ENCODE data around the gene TNNI3. TPM values are rescaled to one million over a fixed set of nuclear protein-coding genes. Genes with fewer than 3 reads are reported as not detected.
"Not testable (repeated sequence)": the region's sequence is repeated elsewhere in the genome, so short reads cannot be mapped to it uniquely, and the experiment has no call there.

The TNNI3 gene
- 0.41 TPM for total RNA-seq

DNA sequence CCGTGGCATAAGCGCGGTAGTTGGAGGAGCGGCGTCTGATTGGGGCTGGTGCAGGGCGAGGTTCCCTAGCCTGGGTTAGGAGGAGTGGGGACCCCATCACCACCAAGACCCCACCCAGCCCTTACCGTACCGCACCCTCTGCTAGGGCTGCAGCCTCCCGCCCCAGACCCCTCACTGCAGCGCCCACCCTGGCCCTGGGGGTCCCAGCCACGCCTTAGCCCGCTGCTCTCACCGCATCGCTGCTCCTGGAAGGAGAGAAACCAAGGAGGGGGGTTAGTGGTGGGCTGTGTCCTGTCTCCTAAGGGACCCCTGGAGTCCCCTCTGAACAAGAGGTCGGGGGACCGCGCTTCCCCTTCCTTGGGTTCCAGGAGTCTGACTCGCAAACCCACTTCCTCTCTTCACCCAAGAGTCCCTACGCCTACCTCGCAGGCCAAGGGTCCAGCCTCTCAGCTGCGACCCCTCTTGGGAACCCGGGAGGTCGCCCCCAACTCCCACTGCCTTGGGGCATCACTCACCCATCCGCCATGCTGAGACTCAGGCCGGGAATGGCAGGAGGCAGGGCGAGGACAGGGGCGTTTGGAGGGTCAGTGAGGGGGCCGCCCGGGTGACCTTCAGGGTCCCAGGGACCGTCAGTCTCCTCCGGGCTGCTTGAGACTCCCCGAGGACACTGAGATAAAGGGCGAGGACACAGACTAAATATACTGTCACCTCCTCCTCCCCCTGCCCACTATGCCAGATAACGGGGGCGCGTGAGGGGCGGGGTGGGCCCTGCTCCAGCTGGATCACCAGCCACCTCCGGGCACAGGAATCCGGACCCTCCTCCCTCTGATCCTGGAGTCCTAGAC, at the start of gene TNNI3:
Gene TNNI3 (minus strand): TSS at position 669 of the 845 bp plus-strand sequence. CDS start 143 bp downstream, at position 526.
- FAIRE-seq (no peak), DNase-seq (ENCODE audit: low spot score in 2 of 2) (no peak)

DNA sequence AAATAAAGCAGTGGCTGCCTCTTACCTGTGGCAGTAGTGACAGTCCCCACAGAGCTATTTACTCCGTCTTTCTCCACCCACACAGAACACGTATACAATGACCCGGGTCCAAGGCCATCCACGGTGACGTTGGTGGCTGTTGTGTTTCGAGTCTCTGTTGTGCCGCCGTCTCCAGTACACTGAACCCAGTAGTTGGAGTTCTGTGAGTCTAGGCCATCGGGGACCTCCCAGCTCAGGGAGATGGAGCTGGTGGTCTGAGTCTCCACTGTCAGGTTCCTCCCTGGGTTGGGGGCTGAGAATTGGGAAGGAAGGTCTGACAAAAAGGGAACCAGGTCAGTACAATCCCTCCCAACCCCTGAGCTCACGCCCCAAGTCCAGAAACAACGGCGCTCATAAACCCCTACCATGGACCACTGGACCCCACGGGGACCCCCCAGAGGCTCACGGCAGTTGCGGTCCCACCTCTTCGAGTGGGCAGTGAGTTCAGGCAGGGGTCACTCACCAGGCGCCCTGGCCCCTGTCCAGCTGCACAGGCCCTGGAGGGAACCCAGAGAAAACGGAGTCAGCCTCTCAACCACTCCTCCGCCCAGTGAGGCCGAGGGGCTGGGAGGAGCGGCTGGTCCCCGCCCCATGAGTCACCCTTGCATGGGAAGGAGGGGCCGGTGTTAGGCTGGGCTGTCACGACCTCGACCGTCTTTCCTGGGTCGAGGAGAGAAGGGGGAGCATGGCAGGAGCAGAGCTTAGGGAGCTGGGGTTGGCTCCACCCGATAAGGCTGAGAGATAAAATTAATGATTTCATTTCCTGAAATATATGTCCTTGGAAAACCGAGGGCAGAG, 49.4 kb upstream of the TNNI3 start:
- peak; percentile 58 to 77 for DNase-seq (ENCODE audit: low spot score in 2 of 2)
- no peak for FAIRE-seq

DNA sequence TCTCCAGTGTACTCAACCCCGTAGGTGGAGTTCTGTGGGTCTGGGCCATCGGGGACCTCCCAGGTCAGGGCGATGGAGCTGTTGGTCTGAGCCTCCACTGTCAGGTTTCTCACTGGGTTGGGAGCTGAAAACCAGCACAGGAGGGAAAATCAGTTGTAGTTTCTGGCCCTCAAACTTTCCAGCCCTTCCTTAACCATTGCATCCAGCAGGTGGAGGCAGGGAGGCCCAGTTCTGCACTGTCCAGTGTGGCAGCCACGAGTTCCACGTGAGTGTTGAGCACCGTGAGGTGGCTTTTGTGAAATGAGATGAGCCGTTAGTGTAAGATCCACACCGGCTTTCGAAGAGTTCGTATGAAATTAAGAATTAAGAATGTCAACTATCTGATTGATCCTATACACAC, 44.7 kb upstream of the TNNI3 start:
- not testable (repeated sequence) for FAIRE-seq; DNase-seq (ENCODE audit: low spot score in 2 of 2)

DNA sequence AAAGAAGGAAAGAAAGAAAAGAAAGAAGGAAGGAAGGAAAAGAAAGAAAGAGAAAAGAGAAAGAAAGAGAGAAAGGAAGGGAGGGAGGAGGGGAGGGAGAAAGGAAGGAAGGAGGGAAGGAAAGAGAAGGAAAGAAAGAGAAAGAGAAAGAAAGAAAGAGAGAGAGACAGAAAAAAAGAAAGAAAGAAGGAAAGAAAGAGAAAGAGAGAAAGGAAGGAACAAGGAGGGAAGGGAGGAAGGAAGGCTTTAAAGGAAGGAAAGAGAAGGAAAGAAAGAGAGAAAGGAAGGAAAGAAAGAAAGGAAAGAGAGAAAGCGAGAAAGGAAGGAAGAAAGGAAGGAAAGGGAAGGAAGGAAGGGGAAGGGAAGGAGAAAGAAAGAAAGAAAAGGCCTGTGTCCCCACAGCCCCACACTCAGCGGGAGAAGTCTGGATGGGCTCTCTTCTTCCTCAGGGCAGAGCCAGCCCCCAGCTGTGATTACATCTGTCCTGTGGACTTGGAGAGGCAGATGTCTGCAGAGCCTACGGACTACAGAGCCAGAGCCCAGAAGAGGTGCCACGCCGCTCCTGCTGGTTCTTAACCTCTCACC, 42.2 kb upstream of the TNNI3 start:
- DNase-seq (ENCODE audit: low spot score in 2 of 2) = no peak
- no peak for FAIRE-seq

DNA sequence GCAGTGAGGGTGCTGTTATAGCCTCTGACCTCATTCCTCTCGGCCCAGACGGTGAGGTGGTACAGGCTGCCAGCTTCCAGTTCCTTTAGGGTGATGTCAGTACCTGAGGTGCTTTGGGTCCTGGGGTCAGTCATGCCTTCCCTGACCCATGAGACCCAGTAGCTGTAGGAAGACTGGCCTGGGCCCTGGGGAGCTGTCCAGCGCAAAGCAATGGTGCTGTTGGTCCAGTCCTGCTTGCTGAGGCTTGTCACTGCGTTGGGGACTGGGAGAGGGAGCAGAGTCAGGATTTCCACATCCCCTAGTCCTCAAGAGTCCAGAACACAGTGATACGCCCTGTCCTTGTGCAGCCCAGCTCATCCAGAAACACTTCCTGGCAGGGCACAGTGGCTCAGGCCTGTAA, 41.1 kb upstream of the TNNI3 start:
- DNase-seq (ENCODE audit: low spot score in 2 of 2) (no peak), FAIRE-seq (no peak)

DNA sequence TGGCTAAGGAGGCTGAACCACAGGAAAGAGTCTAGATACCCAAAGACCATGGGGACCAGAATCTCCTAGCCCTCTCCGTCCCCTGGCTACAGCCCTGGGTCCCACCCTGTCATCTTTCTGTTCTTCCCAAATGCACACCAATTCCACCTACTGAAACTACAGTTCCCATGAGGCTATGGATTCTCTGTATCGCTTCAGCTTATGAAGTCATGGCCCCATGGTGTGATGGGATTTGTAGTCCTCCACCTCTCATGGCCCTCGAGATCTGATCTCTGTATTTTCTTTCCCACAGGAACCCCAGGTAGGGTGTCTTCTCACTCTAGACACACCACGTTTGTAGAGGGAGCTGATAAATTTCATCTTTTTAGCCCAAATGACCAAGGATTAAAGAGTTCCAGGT, 40.0 kb upstream of the TNNI3 start:
- FAIRE-seq (no peak), DNase-seq (ENCODE audit: low spot score in 2 of 2) (no peak)

DNA sequence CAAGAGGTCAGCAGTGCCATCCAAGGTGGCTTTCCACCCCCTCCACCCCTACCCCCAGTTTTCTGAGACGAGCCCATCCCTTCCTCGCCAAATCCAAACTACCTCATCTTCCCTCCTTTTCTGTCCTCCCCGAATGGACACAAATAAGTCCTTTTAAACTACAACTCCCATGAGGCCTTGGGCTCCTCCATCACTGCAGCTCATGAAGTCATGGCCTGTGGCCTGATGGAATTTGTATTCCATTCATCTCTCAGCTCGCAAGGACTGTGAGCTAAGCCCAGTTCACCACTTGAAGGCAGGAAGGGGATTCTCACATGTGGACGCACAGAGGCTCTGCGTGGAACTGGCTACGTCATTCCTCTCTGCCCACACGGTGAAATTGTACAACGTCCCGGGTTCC, 39.3 kb upstream of the TNNI3 start:
- no peak for FAIRE-seq

DNA sequence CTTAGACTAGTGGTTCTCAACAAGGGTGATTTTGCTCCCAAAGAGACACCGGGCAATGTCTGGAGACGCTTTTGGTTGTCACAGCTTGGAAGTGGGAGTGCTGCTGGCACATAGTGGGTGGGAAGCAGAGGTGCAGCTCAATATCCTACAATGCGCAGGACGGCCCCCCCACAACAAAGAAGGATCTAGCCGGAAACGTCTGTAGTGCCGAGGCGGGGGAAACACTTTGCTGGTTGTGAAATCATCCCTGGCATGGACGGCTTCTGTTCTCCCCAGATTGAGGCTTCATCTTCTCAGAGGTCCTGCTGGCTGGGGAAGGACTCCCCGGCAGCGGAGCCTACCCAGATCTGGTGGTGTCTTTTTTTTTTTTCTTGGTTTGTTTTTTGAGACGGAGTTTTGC, 35.9 kb upstream of the TNNI3 start:
- DNase-seq (ENCODE audit: low spot score in 2 of 2) = no peak
- FAIRE-seq = no peak

More for the DNA sequence above, 39.3 kb upstream of the TNNI3 start:
- DNase-seq (ENCODE audit: low spot score in 2 of 2) = no peak

DNA sequence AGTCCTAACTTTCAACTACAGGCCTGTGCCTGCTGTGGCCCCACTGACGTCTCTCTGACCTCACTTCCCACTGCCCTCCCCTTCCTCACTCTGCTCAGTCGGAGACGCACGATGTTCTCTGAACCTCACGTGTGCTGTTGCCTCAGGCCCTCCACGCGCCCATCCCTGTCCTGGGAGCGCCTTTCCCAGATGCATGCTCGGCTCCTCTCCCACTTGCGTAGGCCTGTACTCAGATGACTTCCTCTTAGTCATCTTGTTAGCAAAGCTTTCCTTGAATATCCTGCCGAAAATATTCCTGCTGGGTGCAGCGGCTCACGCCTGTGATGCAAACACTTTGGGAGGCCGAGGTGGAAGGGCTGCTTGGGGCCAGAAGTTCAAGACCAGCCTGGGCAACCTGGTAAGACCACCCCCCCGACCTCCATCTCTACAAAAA, 31.9 kb upstream of the TNNI3 start:
- peak in 1 of 2 donors; percentile 51 for DNase-seq (ENCODE audit: low spot score in 2 of 2)
- FAIRE-seq = no peak

DNA sequence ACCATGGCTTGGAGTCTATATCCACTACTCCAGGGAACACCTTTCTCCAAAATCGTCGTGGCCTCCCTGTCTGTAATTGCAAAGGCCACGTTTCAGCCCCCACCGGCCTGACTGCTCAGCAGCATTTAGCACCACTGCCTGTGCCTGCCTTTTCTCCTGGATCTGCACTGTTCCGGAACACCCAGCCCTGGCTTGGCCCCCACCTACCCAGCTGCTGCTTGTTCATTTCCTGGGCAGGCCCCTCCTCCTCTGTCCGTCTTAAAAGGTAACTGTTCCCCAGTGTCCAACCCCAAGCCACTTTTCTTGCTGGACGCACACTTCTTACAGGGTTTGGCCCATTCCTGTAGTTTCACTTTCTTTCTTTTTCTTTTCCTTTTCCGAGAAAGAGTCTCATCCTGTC, 31.1 kb upstream of the TNNI3 start:
- FAIRE-seq = no peak
- DNase-seq (ENCODE audit: low spot score in 2 of 2) = no peak

DNA sequence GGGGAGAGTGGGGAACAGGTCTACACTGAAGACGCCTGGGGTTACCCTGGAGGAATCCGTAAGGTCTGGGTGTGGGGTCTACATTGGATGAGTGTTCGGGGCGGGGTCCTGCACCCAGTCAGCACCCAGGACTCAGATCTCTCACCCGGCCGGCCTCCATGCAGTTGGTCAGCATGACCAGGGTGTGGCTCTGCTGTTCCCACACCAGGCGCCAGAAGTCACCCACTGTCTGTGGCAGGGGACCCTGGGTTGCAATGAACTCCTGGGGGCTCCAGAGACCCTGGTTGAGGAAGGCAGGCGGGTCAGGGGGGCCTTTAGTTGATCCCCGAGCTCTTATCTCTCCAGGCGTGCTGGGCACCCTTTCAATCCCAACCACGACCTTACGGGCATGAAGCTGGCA, 28.5 kb upstream of the TNNI3 start:
- FAIRE-seq (no peak), DNase-seq (ENCODE audit: low spot score in 2 of 2) (no peak)

DNA sequence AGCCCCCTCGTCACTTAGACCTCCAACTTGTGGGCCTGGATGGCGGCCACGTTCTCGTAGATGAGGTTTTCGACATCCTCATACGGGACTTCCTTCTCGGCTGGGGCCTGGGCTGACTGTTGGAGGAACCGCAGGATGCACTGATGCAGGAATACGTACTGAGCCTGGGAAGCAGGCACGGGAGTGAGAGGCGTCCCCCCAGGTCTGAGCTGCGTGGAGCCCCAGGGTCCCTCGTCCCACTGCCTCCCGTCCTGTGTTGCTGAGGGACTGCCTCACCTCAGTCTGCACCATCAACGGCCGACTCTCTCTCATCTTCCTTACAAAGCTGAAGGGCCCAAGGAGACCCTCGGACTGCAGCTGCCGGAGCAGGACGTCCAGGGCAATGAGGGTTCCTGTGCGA, 24.2 kb upstream of the TNNI3 start:
- no peak for DNase-seq (ENCODE audit: low spot score in 2 of 2)
- FAIRE-seq = no peak

DNA sequence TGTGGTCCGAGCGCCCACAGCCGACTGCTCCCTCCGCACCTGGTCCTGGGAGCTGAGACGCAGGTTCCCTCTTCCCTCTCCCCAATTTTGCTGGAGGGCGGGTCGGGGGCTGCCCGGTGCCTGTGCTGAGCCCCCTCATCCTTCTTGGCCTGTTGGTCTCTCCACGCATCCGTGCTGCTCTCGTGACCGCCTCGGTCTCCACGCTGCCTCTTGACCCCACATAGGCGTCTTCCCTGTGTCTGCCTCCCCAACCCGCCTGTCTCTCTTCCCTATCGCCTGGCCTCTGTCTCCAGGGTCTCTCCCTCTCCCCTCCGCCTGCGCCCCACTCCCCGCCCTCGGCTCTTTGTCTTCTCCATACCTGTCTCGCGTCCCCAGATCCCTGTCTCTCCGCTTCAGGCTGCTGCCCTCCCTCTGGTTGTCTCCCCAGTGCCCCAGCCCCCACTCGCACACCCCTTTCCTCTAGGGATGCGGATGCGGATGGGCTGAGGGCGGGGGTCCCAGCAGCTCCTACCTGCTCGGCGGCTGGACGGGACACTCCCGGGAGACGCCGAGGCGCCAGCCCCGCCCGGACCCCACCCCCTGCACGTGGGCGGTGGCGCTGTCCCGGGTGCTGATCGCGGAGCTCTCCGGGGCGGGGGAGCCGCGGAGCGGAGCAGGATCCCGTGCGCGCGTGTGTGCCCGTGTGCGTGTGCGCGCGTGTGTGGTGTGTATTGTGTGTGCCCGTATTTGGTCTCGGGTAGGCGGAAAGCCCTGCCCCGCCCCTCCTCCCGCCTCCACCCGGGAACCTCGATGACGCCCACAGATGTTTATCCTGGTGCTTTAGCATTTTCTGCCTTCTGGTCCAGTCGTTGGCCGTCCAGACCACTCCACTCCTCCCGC, 22.3 kb upstream of the TNNI3 start, which contains the start of gene SYT5:
Gene SYT5 (minus strand): TSS at position 684 of the 879 bp plus-strand sequence. CDS start 1,248 bp downstream, outside the sequence.
- no peak for FAIRE-seq
- peak; percentile 75 to 79 for DNase-seq (ENCODE audit: low spot score in 2 of 2)

DNA sequence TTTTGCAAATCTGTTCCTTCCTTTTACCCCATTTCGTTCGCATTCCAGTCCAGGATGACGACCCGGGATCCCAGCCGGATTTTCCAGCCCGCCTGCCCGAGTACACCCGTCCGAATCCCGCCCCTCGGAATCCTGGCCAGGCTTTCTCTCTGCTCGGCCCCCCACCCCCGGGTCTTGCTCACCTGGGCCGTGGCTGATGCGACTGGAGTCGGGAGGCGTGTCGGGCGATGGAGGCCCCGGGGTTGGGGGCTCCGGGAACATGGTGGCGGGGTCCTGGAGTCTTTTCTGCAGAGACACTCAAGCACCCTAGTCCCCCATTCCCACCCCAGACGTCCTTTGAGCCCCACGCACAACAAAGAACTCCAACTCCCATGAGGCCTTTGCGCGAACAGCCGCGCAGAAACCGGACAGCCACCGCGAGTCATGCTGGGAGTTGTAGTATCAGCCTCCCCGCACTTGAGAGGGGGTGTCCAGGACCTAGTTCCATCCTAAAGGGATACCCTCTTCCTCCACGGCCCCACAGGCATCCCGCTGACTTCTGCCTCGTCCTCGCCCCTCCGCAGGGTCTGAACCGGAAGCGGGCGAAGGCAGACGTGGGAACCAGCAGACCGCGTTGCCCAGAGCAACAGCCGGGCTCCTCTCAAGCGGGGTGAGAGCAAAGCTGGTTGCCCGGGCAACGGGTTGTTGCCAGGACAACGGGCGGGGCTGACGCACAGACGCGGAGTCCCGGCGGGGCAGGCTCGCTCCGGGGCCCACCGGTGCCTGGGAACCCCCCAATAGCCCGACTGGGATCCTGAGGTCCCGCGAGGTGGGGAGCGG, 21.5 kb upstream of the TNNI3 start:
- no peak for FAIRE-seq
- DNase-seq (ENCODE audit: low spot score in 2 of 2) = peak; percentile 89 to 91

DNA sequence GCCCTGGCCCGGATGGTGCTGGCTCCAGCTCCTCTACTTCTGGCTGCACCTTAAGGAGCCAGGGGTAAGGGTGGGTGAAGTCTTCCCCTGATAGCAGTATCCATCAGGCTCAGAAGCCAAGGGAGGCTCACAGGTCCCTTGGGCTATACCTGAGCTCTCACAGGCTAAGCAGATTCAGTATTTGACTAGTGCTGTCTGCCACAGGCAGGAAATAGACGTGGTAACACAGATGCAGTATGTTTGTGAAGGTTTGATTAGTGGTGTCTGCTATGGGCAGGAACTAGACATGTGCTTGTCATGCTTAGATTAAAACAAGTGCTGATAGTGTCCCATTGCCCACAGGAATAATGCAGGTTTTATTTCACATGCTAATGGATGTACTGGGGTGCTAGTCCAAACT, 18.5 kb upstream of the TNNI3 start:
- FAIRE-seq = no peak
- no peak for DNase-seq (ENCODE audit: low spot score in 2 of 2)

DNA sequence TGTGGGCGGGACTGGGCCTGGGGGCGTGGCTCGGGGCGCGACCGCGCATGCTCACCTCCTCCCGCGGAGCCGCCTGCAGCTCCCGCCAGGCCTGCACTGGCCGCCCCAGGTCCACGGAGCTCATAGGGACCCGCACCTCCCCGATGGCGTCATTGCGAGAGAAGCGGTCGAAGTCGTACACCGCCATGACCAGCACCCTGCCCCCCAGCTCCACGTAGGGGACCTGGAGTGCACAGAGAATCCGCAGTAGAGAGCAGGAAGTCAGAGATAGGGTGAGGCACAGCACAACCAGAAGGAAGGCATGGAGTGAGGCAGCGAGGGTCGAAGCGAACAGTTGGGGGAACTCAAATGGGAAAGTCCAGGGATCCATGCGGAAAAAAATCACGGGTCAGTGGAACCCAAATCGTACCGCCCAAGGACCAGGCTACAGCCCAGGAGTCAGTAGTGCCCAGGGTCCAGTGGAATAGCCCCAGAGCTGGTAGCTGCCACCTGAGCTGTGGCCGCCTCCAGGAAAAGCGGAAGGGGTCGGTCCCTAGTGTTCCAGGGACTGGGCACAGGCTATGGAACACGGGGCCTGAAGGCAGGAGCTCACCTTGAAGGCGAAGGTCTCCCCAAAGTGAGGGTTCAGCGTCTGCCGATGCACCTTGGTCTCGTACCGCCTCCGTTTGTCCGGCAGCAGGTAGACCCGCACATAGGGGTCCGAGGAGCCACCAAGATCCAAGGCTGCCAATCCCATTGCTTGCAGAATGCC, 17.8 kb upstream of the TNNI3 start:
- DNase-seq (ENCODE audit: low spot score in 2 of 2) (peak in 1 of 2 donors; percentile 42), FAIRE-seq (no peak)

DNA sequence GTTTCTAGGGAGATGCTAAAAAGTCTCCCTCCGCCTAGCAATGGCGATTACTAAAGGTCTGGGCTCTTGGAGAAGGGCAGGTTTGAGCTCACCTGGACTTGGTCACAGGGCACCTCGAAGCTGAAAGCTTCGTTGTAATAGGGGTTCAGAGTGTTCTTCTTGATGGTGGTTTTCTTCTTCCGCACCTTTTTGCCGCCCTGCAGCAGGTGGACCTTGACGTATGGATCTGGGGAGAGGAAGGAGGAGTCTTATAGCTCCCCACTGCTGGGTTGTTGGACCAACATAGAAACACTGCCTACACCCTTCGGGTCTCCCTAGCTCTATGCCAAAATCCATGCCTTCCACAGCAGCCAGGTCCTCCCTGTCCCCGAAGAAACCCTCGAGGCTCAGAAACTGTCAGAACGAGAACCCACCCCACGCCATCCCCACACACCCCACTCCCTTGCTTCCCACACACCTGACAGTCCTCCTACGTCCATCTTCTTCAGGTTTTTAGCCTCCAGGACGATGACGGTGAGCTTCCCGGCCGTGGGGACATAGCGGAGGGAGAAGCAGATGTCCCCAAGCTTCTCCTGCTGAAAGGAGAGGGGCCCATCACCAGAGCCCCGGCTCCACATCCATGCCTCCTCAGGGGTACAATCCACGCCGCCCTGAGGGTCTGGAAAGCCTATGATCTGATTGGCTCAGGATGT, 17.0 kb upstream of the TNNI3 start:
- DNase-seq (ENCODE audit: low spot score in 2 of 2) (no peak), FAIRE-seq (no peak)

Data from frontal cortex (tissue), 4 donors.